HG03139 (cell line): ENCODE results near the gene IFIT1.
"Not testable (repeated sequence)": the region's sequence is repeated elsewhere in the genome, so short reads cannot be mapped to it uniquely, and the experiment has no call there.

ENCODE experiments used
- ATAC-seq: cut with Tn5 transposase; IDR thresholded peaks from one replicate; pipeline ENCODE4 v1.9.1; 2021; ENCODE audit not compliant: unreplicated experiment

Gene IFIT1

DNA sequence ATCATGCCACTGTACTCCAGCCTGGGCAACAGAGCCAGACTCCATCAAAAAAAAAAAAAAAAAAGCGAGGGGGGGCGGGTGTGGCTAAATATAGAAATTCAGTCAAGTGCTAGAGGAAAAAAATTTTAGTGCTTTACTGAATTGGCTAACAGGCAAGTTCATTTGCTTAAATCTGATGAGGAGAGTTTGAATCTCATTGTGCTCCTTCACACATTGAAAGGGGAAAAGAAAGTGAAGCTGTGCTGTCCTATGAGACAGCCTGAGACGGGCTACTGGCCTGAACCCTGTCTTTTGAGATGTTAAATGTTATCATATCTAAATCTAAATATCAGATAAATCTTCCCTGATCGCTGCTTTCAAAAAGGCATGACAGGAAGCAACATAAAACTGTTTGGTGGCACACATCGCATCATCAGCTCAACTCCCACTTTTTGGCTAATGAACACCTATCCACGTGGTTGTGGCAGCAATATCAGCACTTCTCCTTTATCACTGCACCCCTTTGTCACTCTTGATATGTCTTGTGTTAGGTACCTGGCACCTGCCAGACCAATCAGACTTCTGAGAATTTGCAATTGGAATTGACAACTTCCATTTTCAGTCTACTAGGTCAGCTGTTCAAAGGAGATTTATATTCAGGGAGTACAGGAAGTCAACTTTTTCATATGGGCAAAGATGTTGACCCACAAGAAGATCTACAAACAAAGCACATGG is 28.5 kb upstream of the IFIT1 start:
- ATAC-seq, result no peak

DNA sequence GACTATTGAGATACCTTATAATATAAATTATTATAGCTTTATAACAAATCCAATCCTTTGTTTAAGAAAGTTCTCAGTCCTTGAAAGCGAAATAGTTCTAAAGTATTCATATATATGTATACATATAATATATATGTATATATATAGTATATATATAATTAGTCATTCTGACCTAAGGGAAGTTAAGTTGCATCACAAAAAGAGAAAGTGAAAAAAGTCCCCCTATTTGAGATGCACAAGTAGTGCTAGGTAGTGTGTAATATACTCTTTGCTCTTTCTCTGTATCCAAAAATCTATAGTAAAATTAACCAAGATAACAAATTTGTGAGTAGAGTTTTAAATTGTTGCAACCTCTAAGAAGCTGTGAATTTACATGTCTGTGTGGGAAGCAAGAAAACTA is 27.9 kb upstream of the IFIT1 start:
- no peak for ATAC-seq

DNA sequence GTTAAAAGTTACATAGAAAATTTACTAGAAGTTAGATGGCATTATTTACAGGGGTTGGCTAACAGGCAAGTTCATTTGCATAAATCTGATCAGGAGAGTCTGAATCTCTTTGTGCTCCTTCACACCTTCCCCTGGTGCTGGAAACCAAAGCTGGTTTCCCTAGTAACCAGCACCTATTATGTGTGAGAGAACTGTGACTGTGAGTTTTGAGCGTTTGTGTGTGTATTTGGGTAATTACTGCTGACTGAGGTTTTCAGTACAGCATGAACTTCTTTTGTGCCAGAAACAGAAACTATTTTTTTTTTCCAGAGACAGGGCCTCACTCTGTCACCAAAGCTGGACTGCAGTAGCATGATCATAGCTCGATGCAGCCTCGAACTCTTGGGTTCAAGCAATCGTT is 24.9 kb upstream of the IFIT1 start:
- ATAC-seq, result peak; percentile 58

DNA sequence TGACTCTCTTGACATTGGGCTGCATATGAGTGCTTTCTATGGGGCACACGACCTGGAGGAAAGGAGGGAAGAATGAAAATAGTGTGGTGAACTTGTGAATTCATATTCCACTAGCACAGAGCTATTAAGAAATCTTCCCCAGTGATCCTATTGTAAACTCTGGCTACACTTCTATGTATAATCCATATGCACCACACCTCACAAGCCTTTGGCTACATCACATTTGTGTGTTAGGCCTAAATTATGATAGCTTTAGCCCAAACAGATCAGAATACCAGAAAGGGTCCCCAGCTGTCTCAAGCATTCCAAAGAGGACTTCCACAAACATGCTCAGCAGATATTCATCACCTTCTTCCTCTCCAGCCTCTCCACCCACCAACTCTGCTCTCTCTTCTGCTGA is 24.3 kb upstream of the IFIT1 start:
- ATAC-seq, result no peak

DNA sequence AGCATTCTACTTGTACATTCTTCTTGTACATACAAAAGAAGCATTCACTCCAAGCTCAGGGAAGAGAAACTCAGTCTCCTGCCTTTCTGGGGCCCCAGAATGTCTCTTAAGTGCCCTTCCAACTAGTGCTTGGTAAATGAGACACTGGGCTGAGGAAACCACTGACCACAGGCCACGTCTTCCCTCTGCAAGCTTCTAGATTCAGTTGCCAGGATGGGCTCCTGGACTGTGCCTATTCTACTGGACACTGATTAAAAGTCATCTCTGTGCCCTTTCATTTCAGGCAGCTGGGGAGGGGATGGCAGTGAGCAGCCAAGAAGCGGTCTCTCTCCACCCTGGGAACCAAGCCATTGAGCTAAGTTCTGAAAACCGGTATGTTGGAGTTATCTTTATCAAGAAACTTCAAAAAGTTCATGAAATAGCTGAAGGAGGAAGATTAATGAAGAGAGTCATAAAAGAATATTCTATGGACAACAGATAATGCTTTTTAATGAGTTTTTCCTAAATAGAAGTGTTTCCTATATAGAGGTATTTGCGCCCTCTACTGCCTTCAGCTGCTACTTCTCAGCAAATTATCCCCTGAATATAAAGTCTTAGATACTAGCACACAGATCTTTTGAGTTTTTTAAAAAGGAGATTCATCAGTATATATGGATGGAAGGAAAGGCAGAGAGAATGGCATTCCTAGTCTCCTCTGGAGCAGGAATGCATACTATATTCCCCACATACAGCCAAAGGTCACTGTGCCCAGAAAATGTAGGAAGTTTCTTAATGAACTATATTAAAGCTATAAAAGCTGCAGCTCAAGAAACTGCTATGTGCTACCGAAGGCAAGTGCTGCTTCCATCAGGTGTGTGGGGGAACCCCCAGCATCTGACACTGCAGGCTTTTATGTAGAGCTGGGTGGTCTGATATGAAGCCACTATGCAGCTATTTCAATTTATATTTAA is 23.0 kb upstream of the IFIT1 start:
- no peak for ATAC-seq

DNA sequence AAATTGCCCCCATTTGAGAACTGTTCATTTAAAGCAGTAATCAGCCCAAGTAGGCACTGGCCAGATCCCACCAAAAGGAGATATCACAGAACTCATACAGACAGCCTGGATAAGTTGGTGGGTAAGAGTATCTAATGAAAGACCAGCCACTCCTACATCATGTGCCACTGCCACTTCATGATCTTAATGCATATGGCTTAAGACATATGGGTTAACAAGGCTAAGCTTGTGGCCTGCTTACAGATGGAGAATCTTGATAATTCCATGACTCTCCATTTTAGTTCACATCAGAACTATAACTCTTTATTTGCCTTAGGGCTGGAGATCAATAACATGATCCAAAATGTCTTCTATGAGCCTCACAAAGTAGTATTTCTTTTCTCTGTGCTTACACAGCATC is 21.3 kb upstream of the IFIT1 start:
- no peak for ATAC-seq

DNA sequence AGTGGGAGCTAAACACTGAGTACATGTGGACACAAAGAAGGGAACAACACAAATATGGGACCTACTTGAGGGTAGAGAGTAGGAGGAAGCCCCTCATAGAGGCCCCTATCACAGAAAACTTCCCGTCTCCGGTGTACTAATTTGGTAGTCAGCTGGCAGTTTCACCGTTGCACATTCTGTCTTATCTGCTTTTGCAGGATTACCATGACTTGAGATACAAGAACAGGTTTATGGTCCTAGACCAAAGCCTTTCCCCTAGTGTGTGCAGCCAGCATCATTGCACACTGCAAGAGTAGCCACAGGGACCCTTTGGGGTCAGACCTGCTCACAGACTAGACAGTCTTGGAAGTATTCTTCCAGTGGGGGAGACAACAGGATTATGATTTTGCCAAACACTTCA is 20.4 kb upstream of the IFIT1 start:
- no peak for ATAC-seq

DNA sequence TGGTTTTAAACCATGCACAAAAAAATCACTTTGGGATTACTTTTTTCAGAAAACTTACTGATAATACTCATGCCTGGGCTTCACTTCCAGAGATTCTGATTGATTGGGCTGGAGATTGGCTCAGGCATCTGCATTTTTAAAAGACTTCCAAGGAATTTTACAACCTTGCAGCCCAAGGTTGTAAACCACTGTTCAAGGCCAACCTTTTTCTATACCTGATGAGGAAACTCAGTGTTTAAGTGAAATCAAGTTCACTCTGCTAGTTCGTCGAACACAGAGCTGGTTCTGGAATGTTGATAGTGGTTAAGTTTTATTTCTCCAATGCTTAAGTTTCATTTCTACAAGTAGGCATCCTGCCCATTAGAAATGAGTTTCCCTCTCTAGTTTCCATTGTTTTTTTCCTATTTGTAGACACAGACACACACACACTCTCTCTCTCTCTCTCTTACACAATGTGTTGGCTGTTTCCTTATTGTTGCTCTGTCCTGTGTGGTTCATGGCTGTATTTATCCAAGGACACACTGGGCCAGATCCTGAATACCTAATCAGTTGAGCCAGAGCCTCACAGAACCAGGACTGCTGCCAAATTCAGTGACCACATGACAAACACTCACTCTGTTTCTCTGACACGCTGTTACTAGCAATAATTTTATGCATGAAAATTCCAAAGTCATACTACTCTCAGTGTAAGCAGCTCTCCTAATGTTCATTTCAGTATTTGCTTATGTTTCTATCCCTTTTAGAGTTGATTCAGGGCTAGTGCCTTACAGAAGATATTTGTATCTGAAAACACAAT is 18.3 kb upstream of the IFIT1 start:
- ATAC-seq, result no peak

DNA sequence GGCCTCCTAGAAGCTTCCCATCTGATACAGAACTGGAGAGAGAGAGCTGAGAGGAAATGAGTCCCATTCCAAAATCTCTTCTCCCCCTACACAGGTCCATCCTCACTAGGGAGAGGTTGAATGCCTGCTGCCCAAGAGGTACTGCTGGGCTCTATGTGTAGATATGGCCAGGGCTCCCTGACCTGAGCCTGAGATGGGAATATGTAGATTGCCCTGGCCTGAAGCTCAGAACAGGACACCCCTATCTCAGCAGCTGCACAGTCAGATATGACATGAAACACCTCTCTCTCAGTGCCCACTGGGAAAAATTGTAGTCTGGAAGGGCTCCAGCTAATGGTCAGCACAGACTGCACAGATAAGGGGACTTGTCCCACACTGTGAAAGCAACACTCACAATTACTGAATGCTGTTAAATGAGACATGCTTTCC is 17.7 kb upstream of the IFIT1 start:
- ATAC-seq, result no peak

DNA sequence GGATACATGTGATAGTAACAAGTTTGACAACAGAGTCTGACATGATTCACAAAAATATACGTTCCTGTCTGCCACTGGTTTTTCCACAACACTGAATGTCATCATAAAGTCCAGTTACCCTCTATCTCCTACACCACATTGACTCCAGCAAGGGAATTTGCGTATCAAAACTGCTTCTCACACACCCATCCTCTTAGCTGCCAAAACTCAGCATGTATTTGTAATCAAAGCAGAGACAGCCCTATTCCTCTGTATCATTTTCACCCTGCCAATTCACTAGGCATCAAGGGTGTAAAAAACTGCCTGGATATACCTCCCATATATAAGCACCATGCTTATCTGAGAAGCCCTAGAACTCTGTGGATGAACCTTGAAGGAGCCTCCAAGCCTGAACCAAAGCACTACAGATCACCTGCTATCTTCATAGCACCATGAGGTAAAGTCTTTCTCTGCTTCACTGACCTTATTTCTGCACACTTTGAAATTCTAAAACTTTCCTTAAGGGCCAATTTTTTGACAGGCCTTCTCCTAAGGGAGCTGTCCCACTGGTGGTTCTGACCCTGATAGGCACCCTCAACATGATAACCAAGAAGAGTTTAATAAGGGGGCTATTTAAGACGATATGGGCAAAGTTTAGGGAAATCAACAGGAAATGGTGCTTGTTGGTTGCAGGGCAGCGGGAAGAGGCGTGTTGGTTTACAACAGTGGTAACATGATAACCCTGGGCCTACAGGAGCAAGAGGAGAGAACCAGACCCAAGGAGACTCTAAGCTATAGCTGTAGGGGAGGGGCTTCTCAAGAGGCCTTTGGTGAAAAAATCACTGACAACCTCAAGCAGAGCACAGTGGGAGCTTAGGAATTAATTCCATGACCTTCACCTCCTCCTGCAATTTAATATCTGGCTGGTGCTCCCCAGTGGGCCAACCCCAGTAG is 14.5 kb upstream of the IFIT1 start, which contains the start of gene IFIT1B:
IFIT1B (plus strand) TSS at position 352 of the 933 bp plus-strand sequence; CDS start at position 432, 80 bp downstream.
- ATAC-seq, result no peak

DNA sequence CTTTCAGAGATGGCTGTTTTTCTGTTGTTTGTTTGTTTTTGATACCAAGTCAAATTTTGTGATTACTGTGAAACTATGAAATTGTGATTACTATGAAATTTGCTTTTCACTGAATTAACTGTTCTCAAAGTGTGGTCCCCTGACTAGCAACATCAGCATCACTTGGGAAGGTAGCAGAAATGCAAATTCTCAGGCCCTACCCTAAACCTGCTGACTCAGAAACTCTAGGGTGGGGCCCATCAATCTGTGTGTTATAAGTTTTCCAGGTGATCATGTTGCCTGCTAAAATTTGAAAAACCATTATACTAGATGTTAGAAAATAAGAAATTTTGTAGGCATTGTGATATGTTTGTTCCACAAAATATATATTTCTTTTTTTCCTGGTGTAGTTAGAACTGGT is 13.3 kb upstream of the IFIT1 start:
- ATAC-seq, result no peak

DNA sequence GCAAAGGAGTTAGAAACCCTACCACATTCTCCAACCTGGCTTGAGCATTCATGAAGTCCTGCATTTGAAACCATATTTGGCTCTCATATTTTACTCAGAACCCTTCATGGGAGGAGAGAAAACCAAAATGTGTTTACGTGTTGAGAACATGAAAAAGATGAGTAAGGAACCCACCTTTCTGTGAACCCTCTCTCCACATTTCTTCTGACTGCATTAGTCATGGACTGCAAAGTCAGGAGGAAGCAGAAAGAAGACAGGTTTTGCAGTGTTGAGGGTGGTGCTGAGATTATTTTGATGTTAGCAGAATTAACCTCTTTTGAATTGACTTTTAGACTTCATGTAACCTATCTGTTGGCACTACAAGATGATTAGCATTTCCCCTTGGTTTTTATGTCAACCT is 9.7 kb upstream of the IFIT1 start:
- no peak for ATAC-seq

DNA sequence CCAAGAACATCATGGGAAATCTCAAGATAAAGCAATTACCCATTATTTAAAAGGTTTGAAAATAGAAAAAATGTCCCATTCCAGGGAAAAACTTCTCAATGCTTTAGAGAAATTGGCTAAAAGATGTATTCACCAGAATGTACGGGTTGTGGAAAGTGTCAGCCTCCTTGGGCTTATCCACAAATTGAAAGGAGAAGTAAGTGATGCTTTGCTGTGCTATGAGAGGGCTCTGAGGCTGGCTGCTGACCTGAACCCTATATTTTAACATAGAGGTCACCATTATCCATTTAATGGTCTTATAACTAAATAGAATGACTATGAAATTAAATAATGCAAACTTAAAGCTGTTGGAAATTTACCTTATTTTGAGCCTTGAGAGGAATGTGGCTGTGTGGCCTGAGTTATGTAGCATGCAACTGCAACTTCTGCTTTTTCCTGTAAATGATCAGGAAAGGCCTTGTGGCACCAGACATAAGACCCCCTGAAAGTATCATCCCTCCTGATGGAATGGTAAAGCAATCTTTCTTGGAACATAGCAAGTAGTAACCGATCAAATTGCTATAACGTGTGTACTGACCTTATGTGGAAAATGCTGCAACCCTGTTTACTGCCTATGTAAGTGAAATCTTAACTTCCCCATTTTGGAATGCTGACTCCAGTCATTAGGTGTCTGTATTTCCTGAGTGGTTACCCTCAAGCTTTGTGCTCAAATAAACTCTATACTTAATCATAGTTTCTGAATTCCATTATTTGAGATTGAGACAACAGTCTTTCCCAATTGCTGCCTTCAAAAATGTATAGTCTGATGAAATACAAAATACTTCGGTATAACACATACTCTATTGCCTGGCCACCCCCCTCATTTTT is 7.7 kb upstream of the IFIT1 start:
- ATAC-seq, result no peak

DNA sequence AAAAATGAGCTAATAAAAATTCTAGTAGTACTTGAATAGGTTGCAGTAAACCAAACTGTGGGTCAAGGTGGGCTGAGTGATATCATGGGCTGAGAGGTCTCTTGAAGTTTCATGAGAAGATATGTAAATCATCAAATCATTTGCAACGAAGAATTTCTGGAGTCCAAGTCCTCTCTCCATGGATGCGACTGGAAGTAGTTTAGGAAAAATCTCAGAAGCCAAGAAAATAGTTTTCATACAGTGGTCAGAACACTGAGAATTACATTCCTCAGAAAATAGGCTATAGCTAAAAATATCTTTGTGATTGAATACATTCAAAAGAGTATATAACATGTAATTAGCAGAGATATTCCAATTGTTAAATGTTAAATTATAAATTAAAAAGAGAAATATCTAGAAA is 3.6 kb upstream of the IFIT1 start:
- ATAC-seq, result no peak

DNA sequence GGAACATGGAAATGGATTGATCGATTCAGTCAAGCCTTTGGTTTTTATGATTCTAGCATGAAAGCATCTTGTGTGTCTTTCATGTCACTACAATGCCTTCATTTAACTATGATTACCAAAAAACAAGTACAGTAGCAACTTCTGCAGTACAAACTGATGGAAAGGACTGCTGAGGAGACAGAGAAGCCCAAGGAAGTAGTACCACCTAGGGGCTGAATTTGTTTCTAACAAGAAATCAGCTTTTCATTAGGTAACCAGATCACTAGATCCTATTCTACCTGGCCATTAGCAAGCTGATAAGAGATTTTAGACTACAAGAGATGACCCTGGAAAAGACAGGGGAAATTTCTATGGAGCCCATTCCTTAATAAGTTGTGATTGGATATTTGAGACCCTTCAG is 3.2 kb upstream of the IFIT1 start:
- no peak for ATAC-seq

DNA sequence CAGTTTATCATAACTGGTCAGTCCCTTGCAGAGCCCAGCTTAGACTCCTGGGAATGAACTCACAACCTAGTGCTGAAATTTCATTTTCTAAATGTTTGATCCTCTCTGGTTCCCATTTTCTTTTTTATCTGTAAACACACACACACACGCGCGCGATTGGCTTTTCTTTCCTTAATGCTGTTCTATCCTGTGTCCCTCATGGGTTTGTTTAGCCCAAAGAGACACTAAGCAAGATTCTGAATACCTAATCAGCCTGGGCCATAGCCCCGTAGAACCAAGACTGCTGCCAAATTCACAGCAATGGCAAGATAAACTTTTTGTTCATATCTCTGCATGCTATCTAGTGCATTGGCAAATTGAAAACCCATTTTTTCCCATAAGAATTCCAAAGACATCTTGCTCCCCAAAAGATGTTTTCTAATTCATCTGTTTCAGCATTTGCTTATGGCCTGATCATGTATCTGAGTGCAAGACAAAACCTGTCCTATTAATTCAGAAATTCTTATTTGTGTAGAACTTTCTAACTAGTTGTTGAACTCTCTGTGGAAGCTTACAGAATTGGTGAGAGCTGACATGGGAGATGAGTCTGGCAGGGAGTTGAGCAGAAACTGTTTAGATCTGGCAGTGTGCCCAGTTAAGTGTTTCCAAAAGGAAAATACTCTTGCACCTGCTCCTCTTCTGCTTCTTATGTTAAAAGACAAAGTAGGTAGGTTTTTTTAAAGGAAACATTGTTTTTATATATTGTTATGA is 1.8 kb upstream of the IFIT1 start:
- no peak for ATAC-seq

DNA sequence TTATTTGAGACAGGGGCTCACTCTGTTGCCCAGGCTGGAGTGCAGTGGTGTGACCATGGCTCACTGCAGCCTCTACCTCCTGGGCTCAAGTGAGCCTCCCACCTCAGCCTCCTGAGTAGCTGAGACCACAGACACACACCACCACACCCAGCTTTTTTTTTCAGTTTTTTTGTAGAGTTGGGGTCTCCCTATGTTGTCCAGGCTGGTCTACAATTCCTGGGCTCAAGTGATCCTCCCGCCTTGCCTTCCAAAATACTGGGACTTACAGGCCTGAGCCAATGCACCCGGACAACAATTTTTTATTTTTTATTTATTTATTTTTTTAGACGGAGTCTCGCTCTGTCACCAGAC is 1.2 kb upstream of the IFIT1 start:
- not testable (repeated sequence) for ATAC-seq

DNA sequence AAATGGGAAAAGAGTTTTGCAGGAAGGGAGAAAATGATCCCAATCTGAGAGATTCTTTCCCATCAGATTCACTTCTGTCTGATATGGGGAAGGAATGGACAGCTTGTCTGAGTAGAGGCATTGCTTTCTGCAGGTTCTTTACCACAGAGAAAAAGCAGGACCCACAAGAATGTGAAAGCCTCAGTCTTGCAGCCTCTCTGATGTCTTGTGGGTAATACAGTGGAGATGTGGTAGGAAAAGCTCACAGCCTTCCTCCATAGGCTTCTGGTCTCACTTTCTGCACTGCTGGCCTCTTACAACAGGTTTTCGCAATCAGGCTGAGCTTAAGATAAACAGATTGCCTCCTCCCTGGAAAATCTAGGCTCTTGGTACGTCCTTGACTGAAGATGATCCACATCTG is 551 bp downstream of the IFIT1 start:
- ATAC-seq, result no peak

DNA sequence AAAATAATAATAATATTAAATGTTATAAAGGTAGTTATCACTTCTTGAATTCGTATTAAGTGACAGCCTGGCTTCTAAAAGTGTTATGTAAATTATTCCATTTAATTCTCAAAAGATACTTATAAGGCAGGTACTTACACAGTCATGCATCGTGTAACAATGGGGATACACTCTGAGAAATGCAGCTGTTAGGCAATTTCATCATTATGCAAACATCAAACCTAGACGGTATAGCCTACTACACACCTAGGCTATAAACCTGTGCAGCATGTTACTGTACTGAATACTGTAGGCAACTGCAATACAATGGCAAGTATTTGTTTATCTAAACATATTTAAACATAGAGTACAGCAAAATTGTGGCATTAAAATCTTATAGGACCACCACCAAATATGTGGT is 1.5 kb downstream of the IFIT1 start:
- no peak for ATAC-seq
